ENCODE results near the gene AXIN2. TPM values are rescaled to one million over a fixed set of nuclear protein-coding genes. Genes with fewer than 3 reads are reported as not detected.

AXIN2 gene
- total and polyA plus RNA-seq, 10 of the 15 experiments (the other 5 are each of a cell fraction or from before 2014, with no cell fraction given) = 0.47 to 7.8 (median 3.1) TPM

DNA sequence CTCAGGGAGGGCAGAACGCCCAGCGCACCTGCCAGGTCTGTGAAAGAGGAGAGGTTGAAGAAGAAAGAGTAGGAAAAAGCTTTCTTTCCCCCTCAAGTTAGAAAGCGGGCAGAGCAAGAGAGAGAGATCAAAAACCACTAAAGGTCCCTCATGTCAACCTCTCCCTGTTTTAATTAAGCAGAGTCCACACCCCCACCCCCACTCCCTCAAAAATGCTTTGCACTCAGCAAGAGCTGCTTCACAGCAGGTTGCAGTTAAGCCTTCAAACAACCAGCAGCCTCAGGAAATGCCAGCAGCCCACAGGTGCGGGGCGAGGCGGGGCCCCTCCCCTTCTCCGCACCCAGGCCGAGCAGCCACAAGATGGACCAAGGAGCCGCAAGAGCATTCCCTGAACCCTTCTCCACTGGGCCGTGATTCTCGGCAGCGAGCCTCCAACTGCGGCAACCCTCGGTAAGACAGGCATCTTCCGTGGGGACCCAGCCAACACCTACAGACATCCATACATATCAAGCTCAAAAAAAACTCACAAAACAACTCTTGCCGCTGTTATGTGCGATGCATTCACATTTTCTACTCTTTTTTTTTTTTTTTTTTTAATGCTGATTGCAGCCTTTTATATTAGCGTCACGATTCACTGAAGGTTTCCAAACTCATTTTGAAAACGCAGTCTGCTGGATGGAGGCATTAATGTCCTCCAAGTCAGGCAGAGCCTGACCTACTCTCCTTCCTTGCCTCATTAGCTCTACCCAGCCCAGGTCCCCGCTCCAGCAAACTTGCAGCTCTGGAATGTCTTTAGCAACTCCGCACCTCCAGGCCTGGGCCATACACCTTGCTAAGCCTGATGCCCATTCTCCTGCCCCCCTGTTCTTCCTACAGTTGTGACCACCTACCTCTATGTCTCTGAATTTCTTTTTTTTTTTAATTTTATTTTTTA is 66.1 kb downstream of the AXIN2 start:
- Histone ChIP-seq H3K9me3 (replicated peaks; ENCODE audit: control insufficient read depth, insufficient read depth, low read length) (no peaks in the 10 kb centered on the region; the same call in 2 of the 3 replicates), H3K27me3 (replicated peaks in 1 of 2; ENCODE audit: control insufficient read depth in 2 of 2, insufficient read depth in 2 of 2, low read length in 1 of 2) (no peaks in the 10 kb centered on the region; a peak in 1 of 4 replicates), H4K20me1 (ENCODE audit: control insufficient read depth, insufficient read depth) (no peaks in the 10 kb centered on the region), H3K36me3 (ENCODE audit: control insufficient read depth in 2 of 2, insufficient read depth in 2 of 2, low read length in 1 of 2) (no peaks in the 10 kb centered on the region), H3K79me2 (ENCODE audit: control insufficient read depth, insufficient read depth, low read length) (no peaks in the 10 kb centered on the region), H3K9ac (ENCODE audit: control insufficient read depth, insufficient read depth, low read length) (no peak overlapping the region), H3K4me2 (ENCODE audit: control insufficient read depth, insufficient read depth) (no peak overlapping the region), H3K4me3 (no peak overlapping the region), H2AFZ (ENCODE audit: control insufficient read depth, low read depth, low read length) (no peak overlapping the region), H3K4me1 (ENCODE audit: control insufficient read depth, insufficient read depth, low read length) (no peaks in the 10 kb centered on the region), H3K27ac (ENCODE audit: control insufficient read depth, insufficient read depth) (no peak overlapping the region)
- no peak for ATAC-seq
- SMC1A ChIA-PET (ENCODE audit: uncharacterized antibody, unreplicated experiment) = no interaction called here
- CTCF ChIA-PET = no interaction called here
- no peak for FAIRE-seq
- in situ Hi-C loops (cut with MboI) (no loop called here), intact Hi-C loops (cut with micrococcal nuclease; ENCODE audit: unreplicated experiment) (no loop called here)
- no TSS peak for BruUV-seq (replicated peaks)
- 25% methylated on average over 22 of the region's 22 CpGs for WGBS (ENCODE audit: insufficient coverage, insufficient replicate concordance, low lambda C conversion rate, missing lambda C conversion rate)
- DNase-seq (ENCODE audit: low read depth, low spot score) = no peak
- RAD21 ChIA-PET (ENCODE audit: unreplicated experiment) = no interaction called here
- POLR2A ChIA-PET = no interaction called here
- TF ChIP-seq ETV6 (conservative IDR thresholded peaks at IDR 0.05 in 1 of 2, IDR thresholded peaks at IDR 0.05 in 1 of 2; ENCODE audit: borderline replicate concordance in 1 of 2, low read depth in 1 of 2) (no peak), IKZF1 (conservative IDR thresholded peaks at IDR 0.05) (no peak), RBBP5 (conservative IDR thresholded peaks at IDR 0.05) (no peak), POLR2A (IDR thresholded peaks at IDR 0.05; ENCODE audit: low read depth, low read length) (no peak), MEF2B (IDR thresholded peaks at IDR 0.05; ENCODE audit: partially characterized antibody, poor library complexity, severe bottlenecking) (no peak), FOXM1 (IDR thresholded peaks at IDR 0.05; ENCODE audit: low read depth, low read length) (no peak), SIN3A (IDR thresholded peaks at IDR 0.05; ENCODE audit: low read depth, low read length) (no peak), MXI1 (IDR thresholded peaks at IDR 0.05; ENCODE audit: low read depth, low read length) (no peak), NBN (IDR thresholded peaks at IDR 0.05) (no peak)
- TF ChIP-seq, protein P1, sequence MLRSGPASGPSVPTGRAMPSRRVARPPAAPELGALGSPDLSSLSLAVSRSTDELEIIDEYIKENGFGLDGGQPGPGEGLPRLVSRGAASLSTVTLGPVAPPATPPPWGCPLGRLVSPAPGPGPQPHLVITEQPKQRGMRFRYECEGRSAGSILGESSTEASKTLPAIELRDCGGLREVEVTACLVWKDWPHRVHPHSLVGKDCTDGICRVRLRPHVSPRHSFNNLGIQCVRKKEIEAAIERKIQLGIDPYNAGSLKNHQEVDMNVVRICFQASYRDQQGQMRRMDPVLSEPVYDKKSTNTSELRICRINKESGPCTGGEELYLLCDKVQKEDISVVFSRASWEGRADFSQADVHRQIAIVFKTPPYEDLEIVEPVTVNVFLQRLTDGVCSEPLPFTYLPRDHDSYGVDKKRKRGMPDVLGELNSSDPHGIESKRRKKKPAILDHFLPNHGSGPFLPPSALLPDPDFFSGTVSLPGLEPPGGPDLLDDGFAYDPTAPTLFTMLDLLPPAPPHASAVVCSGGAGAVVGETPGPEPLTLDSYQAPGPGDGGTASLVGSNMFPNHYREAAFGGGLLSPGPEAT (IDR thresholded peaks at IDR 0.05; ENCODE audit: low read depth) = no peak
- TF ChIP-seq, protein P2, sequence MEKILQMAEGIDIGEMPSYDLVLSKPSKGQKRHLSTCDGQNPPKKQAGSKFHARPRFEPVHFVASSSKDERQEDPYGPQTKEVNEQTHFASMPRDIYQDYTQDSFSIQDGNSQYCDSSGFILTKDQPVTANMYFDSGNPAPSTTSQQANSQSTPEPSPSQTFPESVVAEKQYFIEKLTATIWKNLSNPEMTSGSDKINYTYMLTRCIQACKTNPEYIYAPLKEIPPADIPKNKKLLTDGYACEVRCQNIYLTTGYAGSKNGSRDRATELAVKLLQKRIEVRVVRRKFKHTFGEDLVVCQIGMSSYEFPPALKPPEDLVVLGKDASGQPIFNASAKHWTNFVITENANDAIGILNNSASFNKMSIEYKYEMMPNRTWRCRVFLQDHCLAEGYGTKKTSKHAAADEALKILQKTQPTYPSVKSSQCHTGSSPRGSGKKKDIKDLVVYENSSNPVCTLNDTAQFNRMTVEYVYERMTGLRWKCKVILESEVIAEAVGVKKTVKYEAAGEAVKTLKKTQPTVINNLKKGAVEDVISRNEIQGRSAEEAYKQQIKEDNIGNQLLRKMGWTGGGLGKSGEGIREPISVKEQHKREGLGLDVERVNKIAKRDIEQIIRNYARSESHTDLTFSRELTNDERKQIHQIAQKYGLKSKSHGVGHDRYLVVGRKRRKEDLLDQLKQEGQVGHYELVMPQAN (conservative IDR thresholded peaks at IDR 0.05) = no peak
- TF ChIP-seq, protein P3, sequence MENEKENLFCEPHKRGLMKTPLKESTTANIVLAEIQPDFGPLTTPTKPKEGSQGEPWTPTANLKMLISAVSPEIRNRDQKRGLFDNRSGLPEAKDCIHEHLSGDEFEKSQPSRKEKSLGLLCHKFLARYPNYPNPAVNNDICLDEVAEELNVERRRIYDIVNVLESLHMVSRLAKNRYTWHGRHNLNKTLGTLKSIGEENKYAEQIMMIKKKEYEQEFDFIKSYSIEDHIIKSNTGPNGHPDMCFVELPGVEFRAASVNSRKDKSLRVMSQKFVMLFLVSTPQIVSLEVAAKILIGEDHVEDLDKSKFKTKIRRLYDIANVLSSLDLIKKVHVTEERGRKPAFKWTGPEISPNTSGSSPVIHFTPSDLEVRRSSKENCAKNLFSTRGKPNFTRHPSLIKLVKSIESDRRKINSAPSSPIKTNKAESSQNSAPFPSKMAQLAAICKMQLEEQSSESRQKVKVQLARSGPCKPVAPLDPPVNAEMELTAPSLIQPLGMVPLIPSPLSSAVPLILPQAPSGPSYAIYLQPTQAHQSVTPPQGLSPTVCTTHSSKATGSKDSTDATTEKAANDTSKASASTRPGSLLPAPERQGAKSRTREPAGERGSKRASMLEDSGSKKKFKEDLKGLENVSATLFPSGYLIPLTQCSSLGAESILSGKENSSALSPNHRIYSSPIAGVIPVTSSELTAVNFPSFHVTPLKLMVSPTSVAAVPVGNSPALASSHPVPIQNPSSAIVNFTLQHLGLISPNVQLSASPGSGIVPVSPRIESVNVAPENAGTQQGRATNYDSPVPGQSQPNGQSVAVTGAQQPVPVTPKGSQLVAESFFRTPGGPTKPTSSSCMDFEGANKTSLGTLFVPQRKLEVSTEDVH (IDR thresholded peaks at IDR 0.05; ENCODE audit: low read depth, partially characterized antibody) = no peak
- TF ChIP-seq, protein P4, sequence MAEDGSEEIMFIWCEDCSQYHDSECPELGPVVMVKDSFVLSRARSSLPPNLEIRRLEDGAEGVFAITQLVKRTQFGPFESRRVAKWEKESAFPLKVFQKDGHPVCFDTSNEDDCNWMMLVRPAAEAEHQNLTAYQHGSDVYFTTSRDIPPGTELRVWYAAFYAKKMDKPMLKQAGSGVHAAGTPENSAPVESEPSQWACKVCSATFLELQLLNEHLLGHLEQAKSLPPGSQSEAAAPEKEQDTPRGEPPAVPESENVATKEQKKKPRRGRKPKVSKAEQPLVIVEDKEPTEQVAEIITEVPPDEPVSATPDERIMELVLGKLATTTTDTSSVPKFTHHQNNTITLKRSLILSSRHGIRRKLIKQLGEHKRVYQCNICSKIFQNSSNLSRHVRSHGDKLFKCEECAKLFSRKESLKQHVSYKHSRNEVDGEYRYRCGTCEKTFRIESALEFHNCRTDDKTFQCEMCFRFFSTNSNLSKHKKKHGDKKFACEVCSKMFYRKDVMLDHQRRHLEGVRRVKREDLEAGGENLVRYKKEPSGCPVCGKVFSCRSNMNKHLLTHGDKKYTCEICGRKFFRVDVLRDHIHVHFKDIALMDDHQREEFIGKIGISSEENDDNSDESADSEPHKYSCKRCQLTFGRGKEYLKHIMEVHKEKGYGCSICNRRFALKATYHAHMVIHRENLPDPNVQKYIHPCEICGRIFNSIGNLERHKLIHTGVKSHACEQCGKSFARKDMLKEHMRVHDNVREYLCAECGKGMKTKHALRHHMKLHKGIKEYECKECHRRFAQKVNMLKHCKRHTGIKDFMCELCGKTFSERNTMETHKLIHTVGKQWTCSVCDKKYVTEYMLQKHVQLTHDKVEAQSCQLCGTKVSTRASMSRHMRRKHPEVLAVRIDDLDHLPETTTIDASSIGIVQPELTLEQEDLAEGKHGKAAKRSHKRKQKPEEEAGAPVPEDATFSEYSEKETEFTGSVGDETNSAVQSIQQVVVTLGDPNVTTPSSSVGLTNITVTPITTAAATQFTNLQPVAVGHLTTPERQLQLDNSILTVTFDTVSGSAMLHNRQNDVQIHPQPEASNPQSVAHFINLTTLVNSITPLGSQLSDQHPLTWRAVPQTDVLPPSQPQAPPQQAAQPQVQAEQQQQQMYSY (CRISPR knock-in tag; IDR thresholded peaks at IDR 0.05) = no peak
